Erythroblast (primary cell): ENCODE results near the gene PTPRCAP.

Experiments used
- GATA1 ChIP-seq: IDR thresholded peaks from 2 replicates; pipeline ENCODE4 v1.6.1; 2011; ENCODE audit warnings: low read depth, mild to moderate bottlenecking, control low read depth, low read length, moderate library complexity
- POLR2A ChIP-seq: IDR thresholded peaks from 2 replicates; pipeline ENCODE4 v1.6.1; 2011; ENCODE audit warnings: mild to moderate bottlenecking, low read length

DNA sequence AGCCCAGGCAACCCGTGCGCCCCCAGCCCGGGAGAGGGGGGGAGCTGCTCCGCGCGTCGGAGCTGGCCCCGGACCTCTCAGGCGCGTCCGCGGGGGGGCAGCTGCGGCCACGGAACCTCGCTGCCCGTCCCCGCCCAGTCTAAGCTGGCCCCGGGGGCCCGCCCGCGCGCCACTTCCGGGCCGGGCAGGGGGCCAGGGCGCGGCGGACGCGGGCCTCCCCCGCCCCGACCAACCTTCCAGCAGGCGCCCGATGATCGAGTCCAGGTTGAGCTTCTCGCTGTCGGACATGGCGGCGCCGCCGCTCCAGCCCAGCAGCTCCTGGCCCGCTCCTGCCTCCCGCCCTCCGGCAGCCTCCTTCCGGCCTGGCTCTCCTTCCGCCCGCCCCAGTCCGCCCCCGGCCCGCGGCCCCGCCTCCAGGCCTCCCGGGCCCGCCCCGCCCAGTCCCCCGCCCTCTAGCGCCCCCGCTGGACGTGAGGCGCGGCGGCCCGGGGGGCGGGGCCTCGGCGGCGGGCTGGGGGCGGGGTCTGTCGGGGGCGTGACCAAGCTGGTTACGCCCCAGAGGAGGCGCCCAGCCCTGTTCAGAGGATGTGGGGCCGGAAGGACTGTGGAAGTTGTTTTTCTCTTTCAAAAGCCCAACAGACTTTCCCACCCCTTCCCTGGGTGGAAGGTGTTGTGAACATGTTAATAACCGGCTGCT, 35.8 kb downstream of the PTPRCAP start, which contains the start of gene PPP1CA:
- TF ChIP-seq POLR2A (peak; percentile 53), GATA1 (no peak)
